Right atrium auricular region (tissue), 2 donors: ENCODE results near the gene TESK1. TPM values are rescaled to one million over a fixed set of nuclear protein-coding genes. Genes with fewer than 3 reads are reported as not detected.

Source experiments
- DNase-seq: peaks from one replicate; pipeline ENCODE4 v3.0.0-alpha.2; 2019; ENCODE audit warnings: low spot score
- H3K27ac ChIP-seq, 2 donors: fragments of 200-600 bp; sonication (generic); 1 replicate in 1 of 2; 2 replicates in 1 of 2; pipeline ENCODE4 v1.5.1; 2016 to 2019
- H3K27me3 ChIP-seq, 2 donors: fragments of 200-600 bp; sonication (generic); one replicate each; pipeline versions ENCODE4 v1.5.1 to v1.6.0; 2017 to 2019
- H3K36me3 ChIP-seq: fragments of 200-600 bp; sonication (generic); one replicate; pipeline ENCODE4 v1.5.1; 2016
- H3K4me1 ChIP-seq, 2 donors: fragments of 200-600 bp; sonication (generic); one replicate each; pipeline versions ENCODE4 v1.5.1 to v1.6.0; 2017 to 2019
- H3K4me3 ChIP-seq, 2 donors: fragments of 200-600 bp; sonication (generic); 1 replicate in 1 of 2; 2 replicates in 1 of 2; pipeline ENCODE4 v1.5.1; 2017 to 2019; ENCODE audit warnings: mild to moderate bottlenecking in 1 of 2, moderate library complexity in 1 of 2
- H3K9me3 ChIP-seq, 2 donors: fragments of 200-600 bp; sonication (generic); one replicate each; pipeline ENCODE4 v1.5.1; 2019
- CTCF ChIP-seq, 2 donors: fragments of 200-600 bp; sonication (generic); IDR thresholded peaks; one replicate each; pipeline ENCODE4 v1.5.1; 2019; ENCODE audit warnings: antibody characterized with exemption in 2 of 2
- total RNA-seq, 2 donors: library from RNA; depleted of rRNA; stranded (reverse); fragments of >200 nt; gene quantifications; one replicate each; pipeline ENCODE4 v1.1.0, GENCODE V29; 2016

The TESK1 gene
- total RNA-seq, 2 donors from 2014 or later, result 16.5 to 28.0 TPM

- Histone ChIP-seq H3K9me3 (no peaks in the 10 kb centered on the region), H3K36me3 (peaks cover 76% of the 10 kb centered on the region), H3K4me1 (peaks cover 0 to 24% of the 10 kb centered on the region in 2 donors), H3K4me3 (no peak overlapping the region), H3K27me3 (no peaks in the 10 kb centered on the region), H3K27ac (no peak overlapping the region)
- no peak for DNase-seq
- TF ChIP-seq CTCF (IDR thresholded peaks at IDR 0.05), result no peak
Measured at GRCh38 chr9:35559792-35560530, 45.1 kb upstream of the TESK1 start.

- Histone ChIP-seq H3K4me1 (peaks cover 0 to 31% of the 10 kb centered on the region in 2 donors), H3K27ac (no peak overlapping the region), H3K4me3 (no peak overlapping the region), H3K36me3 (peaks cover 67% of the 10 kb centered on the region), H3K27me3 (no peaks in the 10 kb centered on the region), H3K9me3 (no peaks in the 10 kb centered on the region)
- TF ChIP-seq CTCF (IDR thresholded peaks at IDR 0.05), result no peak
- no peak for DNase-seq
Measured at GRCh38 chr9:35560625-35561337, 44.3 kb upstream of the TESK1 start.

- H3K9me3 ChIP-seq, result no peaks in the 10 kb centered on the region
- peaks cover 0 to 31% of the 10 kb centered on the region in 2 donors for H3K4me1 ChIP-seq
- no peaks in the 10 kb centered on the region for H3K27me3 ChIP-seq
- H3K27ac ChIP-seq, result no peak overlapping the region
- no peak for DNase-seq
- no peak overlapping the region for H3K4me3 ChIP-seq
- no peak for TF ChIP-seq CTCF (IDR thresholded peaks at IDR 0.05)
- H3K36me3 ChIP-seq, result peaks cover 58% of the 10 kb centered on the region
Measured at GRCh38 chr9:35561468-35562261, 43.4 kb upstream of the TESK1 start.

- DNase-seq, result no peak
- H3K36me3 ChIP-seq, result peaks cover 44% of the 10 kb centered on the region
- no peaks in the 10 kb centered on the region for H3K9me3 ChIP-seq
- no peak for TF ChIP-seq CTCF (IDR thresholded peaks at IDR 0.05)
- peak overlapping the region in 1 of 2 donors; percentile 24 for H3K4me3 ChIP-seq
- H3K27ac ChIP-seq, result peak overlapping the region; percentile 65 to 66
- H3K4me1 ChIP-seq, result peaks cover 0 to 31% of the 10 kb centered on the region in 2 donors
- no peaks in the 10 kb centered on the region for H3K27me3 ChIP-seq
Measured at GRCh38 chr9:35562895-35563780, 41.9 kb upstream of the TESK1 start.

- Histone ChIP-seq H3K27me3 (no peaks in the 10 kb centered on the region), H3K27ac (peak overlapping the region; percentile 65 to 66), H3K9me3 (no peaks in the 10 kb centered on the region), H3K36me3 (peaks cover 37% of the 10 kb centered on the region), H3K4me1 (peaks cover 0 to 31% of the 10 kb centered on the region in 2 donors), H3K4me3 (peak overlapping the region in 1 of 2 donors; percentile 24)
- no peak for DNase-seq
- no peak for TF ChIP-seq CTCF (IDR thresholded peaks at IDR 0.05)
Measured at GRCh38 chr9:35563791-35564197, 41.3 kb upstream of the TESK1 start.
